HG02588 (cell line): ENCODE results near the gene TNFRSF17.
"Not testable (repeated sequence)": the region's sequence is repeated elsewhere in the genome, so short reads cannot be mapped to it uniquely, and the experiment has no call there.

Source experiments
- ATAC-seq: cut with Tn5 transposase; IDR thresholded peaks from one replicate; pipeline ENCODE4 v1.9.1; 2021; ENCODE audit warnings: mild to moderate bottlenecking, moderate library complexity; ENCODE audit not compliant: unreplicated experiment

The TNFRSF17 gene

GRCh38 chr16:11964761-11965551 lies at the start of gene TNFRSF17:
Gene TNFRSF17, plus strand, starts transcription at chr16:11965210. Its CDS starts 115 bp downstream, at chr16:11965325.
- peak; percentile 79 for ATAC-seq

- peak; percentile 81 for ATAC-seq
Measured at GRCh38 chr16:11915644-11916523, 49.1 kb upstream of the TNFRSF17 start, which contains the start of gene GSPT1. Gene GSPT1, minus strand, starts transcription at chr16:11915956. Its CDS starts 236 bp downstream, at chr16:11915720.

GRCh38 chr16:11916524-11917285 lies 48.3 kb upstream of the TNFRSF17 start:
- ATAC-seq, result no peak

- ATAC-seq, result not testable (repeated sequence)
Measured at GRCh38 chr16:11924046-11924445, 41.0 kb upstream of the TNFRSF17 start.

- ATAC-seq, result not testable (repeated sequence)
Measured at GRCh38 chr16:11927350-11927749, 37.7 kb upstream of the TNFRSF17 start.

GRCh38 chr16:11941945-11942344 lies 23.1 kb upstream of the TNFRSF17 start, which contains the start of gene NPIPB2:
Gene NPIPB2, minus strand, starts transcription at chr16:11942045. Its CDS starts 0 bp downstream, at chr16:11942045.
- not testable (repeated sequence) for ATAC-seq

GRCh38 chr16:11946433-11946832 lies 18.6 kb upstream of the TNFRSF17 start:
- ATAC-seq, result no peak

- ATAC-seq, result no peak
Measured at GRCh38 chr16:11948819-11949218, 16.2 kb upstream of the TNFRSF17 start.

GRCh38 chr16:11949527-11949926 lies 15.5 kb upstream of the TNFRSF17 start:
- ATAC-seq, result no peak

GRCh38 chr16:11950388-11950787 lies 14.6 kb upstream of the TNFRSF17 start:
- ATAC-seq, result no peak

GRCh38 chr16:11953576-11953975 lies 11.4 kb upstream of the TNFRSF17 start:
- ATAC-seq, result not testable (repeated sequence)

- ATAC-seq, result no peak
Measured at GRCh38 chr16:11955713-11956123, 9.3 kb upstream of the TNFRSF17 start.

GRCh38 chr16:11956558-11956957 lies 8.5 kb upstream of the TNFRSF17 start:
- no peak for ATAC-seq

GRCh38 chr16:11957591-11958395 lies 7.2 kb upstream of the TNFRSF17 start:
- no peak for ATAC-seq

GRCh38 chr16:11962457-11962856 lies 2.6 kb upstream of the TNFRSF17 start:
- ATAC-seq, result not testable (repeated sequence)

- not testable (repeated sequence) for ATAC-seq
Measured at GRCh38 chr16:11962978-11963377, 2.0 kb upstream of the TNFRSF17 start.

GRCh38 chr16:11963706-11964105 lies 1.3 kb upstream of the TNFRSF17 start:
- ATAC-seq, result no peak

GRCh38 chr16:11966173-11966572 lies 1.2 kb downstream of the TNFRSF17 start:
- no peak for ATAC-seq

- ATAC-seq, result no peak
Measured at GRCh38 chr16:11967195-11967911, 2.3 kb downstream of the TNFRSF17 start.
